ENCODE measurements around the gene ZNF791. TPM values are rescaled to one million over a fixed set of nuclear protein-coding genes. Genes with fewer than 3 reads are reported as not detected.

ZNF791 gene
- total and polyA plus RNA-seq, 2 of the 13 experiments (the other 11 are each of a cell fraction or from before 2014, with no cell fraction given), result 12.8 to 17.4 TPM

GRCh38 chr19:12596927-12597548, 13.7 kb upstream of the ZNF791 start (continued):
- TF ChIP-seq ZBTB33 (CRISPR knock-in tag; IDR thresholded peaks at IDR 0.05), result no peak
- no peak for TF ChIP-seq DZIP1 (CRISPR knock-in tag; IDR thresholded peaks at IDR 0.05)
- TF ChIP-seq NR0B2 (CRISPR knock-in tag; IDR thresholded peaks at IDR 0.05), result no peak
- TF ChIP-seq FOXA3 (CRISPR knock-in tag; IDR thresholded peaks at IDR 0.05), result no peak
- TF ChIP-seq NAIF1 (CRISPR knock-in tag; IDR thresholded peaks at IDR 0.05; ENCODE audit: borderline replicate concordance), result no peak
- TF ChIP-seq ZNF687 (CRISPR knock-in tag; IDR thresholded peaks at IDR 0.05), result peak; percentile 17; the same call in 1 of the 2 replicates
- TF ChIP-seq ZNF430 (CRISPR knock-in tag; IDR thresholded peaks at IDR 0.05), result no peak
- no peak for TF ChIP-seq ZNF282 (IDR thresholded peaks at IDR 0.05; ENCODE audit: partially characterized antibody)
- TF ChIP-seq ZBTB25 (CRISPR knock-in tag; IDR thresholded peaks at IDR 0.05), result no peak
- no peak for TF ChIP-seq ZBTB39 (CRISPR knock-in tag; IDR thresholded peaks at IDR 0.05)
- no peak for TF ChIP-seq ZNF484 (CRISPR knock-in tag; IDR thresholded peaks at IDR 0.05; ENCODE audit: borderline replicate concordance, low read depth)
- TF ChIP-seq MAFF (IDR thresholded peaks at IDR 0.05; ENCODE audit: low read depth, low read length), result peak; percentile 50; the same call in 1 of the 2 replicates
- TF ChIP-seq ZNF891 (CRISPR knock-in tag; IDR thresholded peaks at IDR 0.05), result no peak
- TF ChIP-seq PBX2 (CRISPR knock-in tag; IDR thresholded peaks at IDR 0.05), result peak; percentile 45; the same call in 1 of the 2 replicates
- no peak for TF ChIP-seq ZFP62 (CRISPR knock-in tag; IDR thresholded peaks at IDR 0.05)
